Measurements from ENCODE around the gene TPRG1.

Gene TPRG1

DNA sequence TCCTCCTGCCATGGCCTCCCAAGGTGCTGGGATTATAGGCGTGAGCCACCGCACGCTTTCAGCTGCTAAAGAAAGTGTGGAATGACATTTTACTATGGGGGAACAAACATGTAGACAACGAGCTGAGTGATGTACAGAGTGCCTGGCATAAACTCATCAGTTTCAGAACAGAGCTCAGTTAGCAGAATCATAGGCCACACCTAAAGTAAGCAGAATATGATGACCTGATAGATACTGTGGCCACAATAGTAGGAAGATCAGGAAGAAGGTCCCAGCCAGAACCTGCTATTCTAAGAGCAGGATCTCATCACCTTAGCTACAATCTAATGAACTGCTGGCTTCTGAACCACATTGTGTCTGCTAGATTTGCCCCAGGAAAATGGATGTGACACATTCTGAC, 158.3 kb downstream of the TPRG1 start:
- Histone ChIP-seq H3K4me3 (ENCODE audit: low read length) (no peak overlapping the region), H4K20me1 (ENCODE audit: control insufficient read depth, insufficient read depth, low read depth, low read length) (no peaks in the 10 kb centered on the region; the same call in 1 of the 2 replicates), H3K27ac (ENCODE audit: low read depth, low read length) (no peak overlapping the region), H3K9me2 (replicated peaks; ENCODE audit: control insufficient read depth, low read length) (no peaks in the 10 kb centered on the region), H3K79me2 (ENCODE audit: control insufficient read depth, low read length) (no peaks in the 10 kb centered on the region), H3K27me3 (ENCODE audit: control insufficient read depth, low read length) (peaks cover 44% of the 10 kb centered on the region), H3F3A (ENCODE audit: control insufficient read depth, insufficient read depth) (no peaks in the 10 kb centered on the region), H3K4me1 (ENCODE audit: control insufficient read depth, low read length) (peaks cover 4% of the 10 kb centered on the region), H3K4me2 (ENCODE audit: low read length) (no peak overlapping the region), H3K36me3 (ENCODE audit: control insufficient read depth, low read length) (no peaks in the 10 kb centered on the region), H3K9me3 (ENCODE audit: control insufficient read depth, insufficient read depth, low read length) (no peaks in the 10 kb centered on the region)
- TF ChIP-seq, protein P1, sequence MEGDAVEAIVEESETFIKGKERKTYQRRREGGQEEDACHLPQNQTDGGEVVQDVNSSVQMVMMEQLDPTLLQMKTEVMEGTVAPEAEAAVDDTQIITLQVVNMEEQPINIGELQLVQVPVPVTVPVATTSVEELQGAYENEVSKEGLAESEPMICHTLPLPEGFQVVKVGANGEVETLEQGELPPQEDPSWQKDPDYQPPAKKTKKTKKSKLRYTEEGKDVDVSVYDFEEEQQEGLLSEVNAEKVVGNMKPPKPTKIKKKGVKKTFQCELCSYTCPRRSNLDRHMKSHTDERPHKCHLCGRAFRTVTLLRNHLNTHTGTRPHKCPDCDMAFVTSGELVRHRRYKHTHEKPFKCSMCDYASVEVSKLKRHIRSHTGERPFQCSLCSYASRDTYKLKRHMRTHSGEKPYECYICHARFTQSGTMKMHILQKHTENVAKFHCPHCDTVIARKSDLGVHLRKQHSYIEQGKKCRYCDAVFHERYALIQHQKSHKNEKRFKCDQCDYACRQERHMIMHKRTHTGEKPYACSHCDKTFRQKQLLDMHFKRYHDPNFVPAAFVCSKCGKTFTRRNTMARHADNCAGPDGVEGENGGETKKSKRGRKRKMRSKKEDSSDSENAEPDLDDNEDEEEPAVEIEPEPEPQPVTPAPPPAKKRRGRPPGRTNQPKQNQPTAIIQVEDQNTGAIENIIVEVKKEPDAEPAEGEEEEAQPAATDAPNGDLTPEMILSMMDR (IDR thresholded peaks at IDR 0.05; ENCODE audit: low read depth, low read length, poor library complexity, severe bottlenecking): no peak
- TF ChIP-seq EZH2phosphoT487 (IDR thresholded peaks at IDR 0.05; ENCODE audit: borderline replicate concordance, low read length): no peak

GRCh38 chr3:189331002-189331418, 159.2 kb downstream of the TPRG1 start:
- no peaks in the 10 kb centered on the region for H3F3A ChIP-seq (ENCODE audit: control insufficient read depth, insufficient read depth)
- no peaks in the 10 kb centered on the region for H3K79me2 ChIP-seq (ENCODE audit: control insufficient read depth, low read length)
- H4K20me1 ChIP-seq (ENCODE audit: control insufficient read depth, insufficient read depth, low read depth, low read length): no peaks in the 10 kb centered on the region; the same call in 1 of the 2 replicates
- no peak overlapping the region for H3K4me2 ChIP-seq (ENCODE audit: low read length)
- TF ChIP-seq, protein P1 (IDR thresholded peaks at IDR 0.05; ENCODE audit: low read depth, low read length, poor library complexity, severe bottlenecking): no peak
- TF ChIP-seq EZH2phosphoT487 (IDR thresholded peaks at IDR 0.05; ENCODE audit: borderline replicate concordance, low read length): no peak
- H3K36me3 ChIP-seq (ENCODE audit: control insufficient read depth, low read length): no peaks in the 10 kb centered on the region
- peaks cover 39% of the 10 kb centered on the region for H3K27me3 ChIP-seq (ENCODE audit: control insufficient read depth, low read length)
- H3K9me3 ChIP-seq (ENCODE audit: control insufficient read depth, insufficient read depth, low read length): no peaks in the 10 kb centered on the region
- H3K4me3 ChIP-seq (ENCODE audit: low read length): no peak overlapping the region
- no peaks in the 10 kb centered on the region for H3K4me1 ChIP-seq (ENCODE audit: control insufficient read depth, low read length)
- H3K27ac ChIP-seq (ENCODE audit: low read depth, low read length): no peak overlapping the region
- H3K9me2 ChIP-seq (replicated peaks; ENCODE audit: control insufficient read depth, low read length): no peaks in the 10 kb centered on the region

- peaks cover 17% of the 10 kb centered on the region for H3K27me3 ChIP-seq (ENCODE audit: control insufficient read depth, low read length)
- no peak overlapping the region for H3K27ac ChIP-seq (ENCODE audit: low read depth, low read length)
- H3K79me2 ChIP-seq (ENCODE audit: control insufficient read depth, low read length): no peaks in the 10 kb centered on the region
- TF ChIP-seq, protein P1 (IDR thresholded peaks at IDR 0.05; ENCODE audit: low read depth, low read length, poor library complexity, severe bottlenecking): no peak
- no peak for TF ChIP-seq EZH2phosphoT487 (IDR thresholded peaks at IDR 0.05; ENCODE audit: borderline replicate concordance, low read length)
- no peaks in the 10 kb centered on the region for H3F3A ChIP-seq (ENCODE audit: control insufficient read depth, insufficient read depth)
- H3K9me3 ChIP-seq (ENCODE audit: control insufficient read depth, insufficient read depth, low read length): no peaks in the 10 kb centered on the region
- no peak overlapping the region for H3K4me2 ChIP-seq (ENCODE audit: low read length)
- H3K4me1 ChIP-seq (ENCODE audit: control insufficient read depth, low read length): no peaks in the 10 kb centered on the region
- no peaks in the 10 kb centered on the region for H3K9me2 ChIP-seq (replicated peaks; ENCODE audit: control insufficient read depth, low read length)
- no peak overlapping the region for H3K4me3 ChIP-seq (ENCODE audit: low read length)
- H4K20me1 ChIP-seq (ENCODE audit: control insufficient read depth, insufficient read depth, low read depth, low read length): no peaks in the 10 kb centered on the region
- no peaks in the 10 kb centered on the region for H3K36me3 ChIP-seq (ENCODE audit: control insufficient read depth, low read length)
Observed at GRCh38 chr3:189334064-189334920, 162.5 kb downstream of the TPRG1 start.

All from DOHH2 (cell line).